IMR-90 (cell line): ENCODE results near the gene CCK. TPM values are rescaled to one million over a fixed set of nuclear protein-coding genes. Genes with fewer than 3 reads are reported as not detected.

Source experiments
- ATAC-seq: fragments of 200-7000 bp; cut with Tn5 transposase; 2 replicates; pipeline ENCODE4 v1.9.1; 2020; ENCODE audit warnings: low read depth, mild to moderate bottlenecking, moderate library complexity
- BruUV-seq: library from RNA; stranded (reverse); fragments of 400-500 nt; replicated peaks from 2 replicates; lab custom pipeline; 2021; lab: Mats Ljungman, UMichigan
- CTCF ChIA-PET: fragments of 300-600 bp; formaldehyde crosslinking; extraction: SDS; loops from one replicate; lab custom pipeline; 2021; ENCODE audit warnings: antibody characterized with exemption; lab: Yijun Ruan, JAX
- POLR2A ChIA-PET: fragments of 300-600 bp; sonication (Branson Sonifier 250); formaldehyde crosslinking; loops from one replicate; lab custom pipeline; 2022; ENCODE audit warnings: antibody characterized with exemption; ENCODE audit not compliant: unreplicated experiment; lab: Charles Lee
- DNase-seq: peaks from one replicate; pipeline ENCODE4 v3.0.0; 2013
- H2AFZ ChIP-seq: replicated peaks from 2 replicates; pipeline ENCODE3; 2013; ENCODE audit warnings: low read length, mild to moderate bottlenecking; ENCODE audit not compliant: poor library complexity
- H2AK5ac ChIP-seq: 2 replicates; pipeline ENCODE4 v1.6.1; 2013; ENCODE audit warnings: low read depth, low read length, inconsistent platforms
- H2AK9ac ChIP-seq: replicated peaks from 2 replicates; pipeline ENCODE3; 2013; ENCODE audit warnings: mild to moderate bottlenecking, low read depth, low read length, moderate library complexity; ENCODE audit not compliant: poor library complexity
- H2BK120ac ChIP-seq: 2 replicates; pipeline ENCODE4 v1.6.1; 2013; ENCODE audit warnings: low read depth, low read length, inconsistent platforms
- H2BK15ac ChIP-seq: 3 replicates; pipeline ENCODE4 v1.6.1; 2013; ENCODE audit warnings: low read depth, low read length, inconsistent platforms
- H2BK20ac ChIP-seq: 2 replicates; pipeline ENCODE4 v1.6.1; 2013; ENCODE audit warnings: low read depth, mild to moderate bottlenecking, inconsistent platforms, low read length, moderate library complexity
- H2BK5ac ChIP-seq: 2 replicates; pipeline ENCODE4 v1.6.1; 2013; ENCODE audit warnings: mild to moderate bottlenecking, low read depth, low read length, inconsistent platforms; ENCODE audit not compliant: poor library complexity, severe bottlenecking
- H3K14ac ChIP-seq: replicated peaks from 2 replicates; pipeline ENCODE4 v1.6.1; 2013; ENCODE audit warnings: low read depth, low read length, inconsistent platforms
- H3K18ac ChIP-seq: 2 replicates; pipeline ENCODE4 v1.6.1; 2013; ENCODE audit warnings: low read depth, low read length, control low read depth
- H3K23ac ChIP-seq: 2 replicates; pipeline ENCODE4 v1.6.1; 2013; ENCODE audit warnings: low read depth, low read length, inconsistent platforms
- H3K27ac ChIP-seq: 2 replicates; pipeline ENCODE4 v1.5.1; 2013; ENCODE audit warnings: mild to moderate bottlenecking, control low read depth, low read length; ENCODE audit not compliant: insufficient read depth
- H3K27me3 ChIP-seq: 2 replicates; pipeline ENCODE4 v1.6.1; 2013; ENCODE audit warnings: low read length; ENCODE audit not compliant: control insufficient read depth, insufficient read depth
- H3K36me3 ChIP-seq: 2 replicates; pipeline ENCODE4 v1.6.1; 2013; ENCODE audit warnings: low read length, mixed read lengths; ENCODE audit not compliant: control insufficient read depth, insufficient read depth
- H3K4ac ChIP-seq: 2 replicates; pipeline ENCODE4 v1.6.1; 2013; ENCODE audit warnings: low read depth, low read length, inconsistent platforms
- H3K4me1 ChIP-seq: 2 replicates; pipeline ENCODE4 v1.6.1; 2013; ENCODE audit warnings: low read length, mixed read lengths; ENCODE audit not compliant: control insufficient read depth, insufficient read depth
- H3K4me2 ChIP-seq: 2 replicates; pipeline ENCODE4 v1.6.1; 2013; ENCODE audit warnings: low read depth, mild to moderate bottlenecking, control low read depth, low read length, moderate library complexity
- H3K4me3 ChIP-seq: 2 replicates; pipeline ENCODE4 v1.5.1; 2013; ENCODE audit warnings: low read depth, mild to moderate bottlenecking, control low read depth, low read length, moderate library complexity; ENCODE audit not compliant: insufficient read depth
- H3K56ac ChIP-seq: 2 replicates; pipeline ENCODE4 v1.6.1; 2013; ENCODE audit warnings: low read length, inconsistent platforms; ENCODE audit not compliant: insufficient read depth; ENCODE audit errors: extremely low read depth
- H3K79me1 ChIP-seq, 2 experiments: 2 replicates each; pipeline ENCODE4 v1.6.1; 2013; ENCODE audit warnings: low read length in 2 of 2, inconsistent platforms in 1 of 2, low read depth in 1 of 2
- H3K9ac ChIP-seq: 2 replicates; pipeline ENCODE4 v1.6.1; 2013; ENCODE audit warnings: low read depth, low read length, control low read depth
- H3K9me1 ChIP-seq: 2 replicates; pipeline ENCODE4 v1.6.1; 2013; ENCODE audit warnings: low read length, inconsistent platforms; ENCODE audit not compliant: insufficient read depth
- H3K9me3 ChIP-seq: 2 replicates; pipeline ENCODE4 v1.6.1; 2013; ENCODE audit warnings: low read length; ENCODE audit not compliant: control insufficient read depth, insufficient read depth
- H4K20me1 ChIP-seq: 2 replicates; pipeline ENCODE4 v1.6.1; 2013; ENCODE audit warnings: low read length, inconsistent platforms; ENCODE audit not compliant: insufficient read depth
- H4K5ac ChIP-seq: 2 replicates; pipeline ENCODE4 v1.6.1; 2013; ENCODE audit warnings: mild to moderate bottlenecking, low read depth, low read length, control low read depth
- H4K8ac ChIP-seq, 2 experiments: 2 replicates each; pipeline ENCODE4 v1.6.1; 2013; ENCODE audit warnings: low read depth in 2 of 2, low read length in 2 of 2, control low read depth in 1 of 2, inconsistent platforms in 1 of 2
- H4K91ac ChIP-seq: 2 replicates; pipeline ENCODE4 v1.6.1; 2013; ENCODE audit warnings: low read depth, low read length, inconsistent platforms; ENCODE audit not compliant: insufficient read depth
- BHLHE40 ChIP-seq: fragments of 150-350 bp; IDR thresholded peaks from 2 replicates; pipeline ENCODE4 v1.6.1; 2016; ENCODE audit warnings: mild to moderate bottlenecking, low read depth, low read length
- CEBPB ChIP-seq: IDR thresholded peaks from 2 replicates; pipeline ENCODE4 v1.6.1; 2012; ENCODE audit warnings: low read depth, low read length, improper control_type of control experiment
- CHD1 ChIP-seq: IDR thresholded peaks from 2 replicates; pipeline ENCODE4 v1.6.1; 2012; ENCODE audit warnings: low read depth, low read length, improper control_type of control experiment
- FOS ChIP-seq: fragments of 150-350 bp; IDR thresholded peaks from 2 replicates; pipeline ENCODE4 v1.6.1; 2016; ENCODE audit warnings: low read depth, low read length
- MAFK ChIP-seq: IDR thresholded peaks from 2 replicates; pipeline ENCODE4 v1.6.1; 2012; ENCODE audit warnings: low read depth, low read length, improper control_type of control experiment
- MAZ ChIP-seq: IDR thresholded peaks from 2 replicates; pipeline ENCODE4 v1.6.1; 2012; ENCODE audit warnings: low read depth, mild to moderate bottlenecking, low read length, improper control_type of control experiment, moderate library complexity, borderline replicate concordance
- MXI1 ChIP-seq: IDR thresholded peaks from 2 replicates; pipeline ENCODE4 v1.6.1; 2012; ENCODE audit warnings: low read depth, mild to moderate bottlenecking, low read length, moderate library complexity, borderline replicate concordance
- NFE2L2 ChIP-seq: fragments of 150-350 bp; IDR thresholded peaks from 2 replicates; pipeline ENCODE4 v1.6.1; 2016; ENCODE audit warnings: low read depth, mild to moderate bottlenecking, low read length
- POLR2A ChIP-seq: IDR thresholded peaks from 2 replicates; pipeline ENCODE4 v1.6.1; 2012; ENCODE audit warnings: mild to moderate bottlenecking, low read depth, low read length
- RAD21 ChIP-seq: IDR thresholded peaks from 2 replicates; pipeline ENCODE4 v1.6.1; 2012; ENCODE audit warnings: low read length, improper control_type of control experiment
- RCOR1 ChIP-seq: IDR thresholded peaks from 2 replicates; pipeline ENCODE4 v1.6.1; 2012; ENCODE audit warnings: mild to moderate bottlenecking, low read length, improper control_type of control experiment; ENCODE audit not compliant: insufficient replicate concordance
- RFX5 ChIP-seq: IDR thresholded peaks from 2 replicates; pipeline ENCODE4 v1.8.0; 2012; ENCODE audit warnings: low read depth, mild to moderate bottlenecking, low read length, moderate library complexity
- SMC3 ChIP-seq: fragments of 150-350 bp; IDR thresholded peaks from 2 replicates; pipeline ENCODE4 v1.6.1; 2016; ENCODE audit warnings: low read depth, mild to moderate bottlenecking, antibody characterized with exemption, low read length, moderate library complexity
- WGBS, 2 experiments: methylation state at CpG; one replicate each; pipeline versions ENCODE4 v1.1.5 to v1.1.7; 2013; ENCODE audit warnings: missing lambda C conversion rate in 2 of 2; ENCODE audit not compliant: insufficient read length in 1 of 2; ENCODE audit errors: extremely low coverage in 2 of 2; 5-methylcytosine and 5-hydroxymethylcytosine counted together
- dilution Hi-C: fragments of 300-500 bp; cut with HindIII; formaldehyde crosslinking; loops from one replicate; pipeline ENCODE4 v1.14.3; 2018; ENCODE audit warnings: low sequenced_read_pairs; ENCODE audit not compliant: unreplicated experiment
- in situ Hi-C: fragments of 300-500 bp; cut with MboI; formaldehyde crosslinking; loops from 3 replicates; pipeline ENCODE4 v1.14.3; 2019; ENCODE audit warnings: low sequenced_read_pairs, inconsistent platforms, mixed read lengths
- intact Hi-C: fragments of 100-400 bp; cut with micrococcal nuclease; formaldehyde crosslinking; loops from 2 replicates; pipeline ENCODE4 v1.10.0; 2022
- polyA plus RNA-seq, 3 experiments: library from polyadenylated mRNA; depleted of rRNA; stranded (reverse); fragments of >200 nt; gene quantifications; 2 replicates each; pipeline ENCODE4 v1.2.3, GENCODE V29; 2012; ENCODE audit warnings: low replicate concordance in 1 of 3
- total RNA-seq: library from RNA; depleted of rRNA; stranded (reverse); fragments of >200 nt; gene quantifications from 2 replicates; pipeline ENCODE4 v1.2.3, GENCODE V29; 2012
- TF ChIP-seq, protein P1 (sequence below): conservative IDR thresholded peaks from 2 replicates; pipeline ENCODE4 v1.5.1; 2012; ENCODE audit warnings: mild to moderate bottlenecking, low read depth, low read length, improper control_type of control experiment
- TF ChIP-seq, protein P2 (sequence below): fragments of 150-350 bp; IDR thresholded peaks from 2 replicates; pipeline ENCODE4 v1.6.1; 2017; ENCODE audit warnings: mild to moderate bottlenecking, antibody characterized with exemption, low read length, low read depth
- TF ChIP-seq, protein P3 (sequence below): fragments of 150-350 bp; IDR thresholded peaks from 2 replicates; pipeline ENCODE4 v1.6.1; 2016; ENCODE audit warnings: low read depth, mild to moderate bottlenecking, low read length, moderate library complexity, borderline replicate concordance

CCK gene
- total and polyA plus RNA-seq, 2 of the 4 experiments (the other 2 are of a cell fraction), result 0.43 TPM; not detected in 1

DNA sequence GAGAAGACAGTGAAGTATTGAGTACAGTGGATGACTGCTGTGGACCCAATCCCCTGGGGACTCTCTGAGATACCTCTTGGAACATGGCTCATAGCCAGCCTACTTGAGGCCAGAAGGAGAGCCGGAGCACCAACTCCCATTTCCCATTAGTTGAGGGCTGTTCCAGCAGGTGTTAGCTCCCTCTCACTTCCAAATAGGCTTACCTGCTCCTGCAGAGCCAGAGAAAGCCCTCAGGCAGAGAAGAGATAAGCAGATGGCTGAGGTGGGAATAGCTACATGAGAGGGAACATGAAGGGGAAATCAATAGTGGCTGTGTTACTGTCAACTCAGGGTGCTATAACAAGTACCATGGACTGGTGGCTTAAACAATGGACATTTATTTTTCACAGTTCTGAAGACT is 4.6 kb upstream of the CCK start:
- no CpG with 5 or more reads among the region's 1 CpG for WGBS, 2 experiments
- peaks cover 1% of the 10 kb centered on the region; the same call in 1 of the 2 replicates for H3K9me3 ChIP-seq
- no peak overlapping the region for H3K14ac ChIP-seq
- dilution Hi-C loops, result no loop called here
- H3K4me1 ChIP-seq, result no peaks in the 10 kb centered on the region
- H2BK20ac ChIP-seq, result no peak overlapping the region
- no peak overlapping the region for H2AK9ac ChIP-seq
- no peak for TF ChIP-seq RFX5
- TF ChIP-seq MAFK, result no peak
- no peak for TF ChIP-seq POLR2A
- TF ChIP-seq MXI1, result no peak
- no peak for TF ChIP-seq SMC3
- TF ChIP-seq FOS, result no peak
- no peak for TF ChIP-seq CEBPB
- TF ChIP-seq MAZ, result no peak
- TF ChIP-seq RCOR1, result no peak
- TF ChIP-seq CHD1, result no peak
- TF ChIP-seq RAD21, result no peak
- TF ChIP-seq, protein P1, sequence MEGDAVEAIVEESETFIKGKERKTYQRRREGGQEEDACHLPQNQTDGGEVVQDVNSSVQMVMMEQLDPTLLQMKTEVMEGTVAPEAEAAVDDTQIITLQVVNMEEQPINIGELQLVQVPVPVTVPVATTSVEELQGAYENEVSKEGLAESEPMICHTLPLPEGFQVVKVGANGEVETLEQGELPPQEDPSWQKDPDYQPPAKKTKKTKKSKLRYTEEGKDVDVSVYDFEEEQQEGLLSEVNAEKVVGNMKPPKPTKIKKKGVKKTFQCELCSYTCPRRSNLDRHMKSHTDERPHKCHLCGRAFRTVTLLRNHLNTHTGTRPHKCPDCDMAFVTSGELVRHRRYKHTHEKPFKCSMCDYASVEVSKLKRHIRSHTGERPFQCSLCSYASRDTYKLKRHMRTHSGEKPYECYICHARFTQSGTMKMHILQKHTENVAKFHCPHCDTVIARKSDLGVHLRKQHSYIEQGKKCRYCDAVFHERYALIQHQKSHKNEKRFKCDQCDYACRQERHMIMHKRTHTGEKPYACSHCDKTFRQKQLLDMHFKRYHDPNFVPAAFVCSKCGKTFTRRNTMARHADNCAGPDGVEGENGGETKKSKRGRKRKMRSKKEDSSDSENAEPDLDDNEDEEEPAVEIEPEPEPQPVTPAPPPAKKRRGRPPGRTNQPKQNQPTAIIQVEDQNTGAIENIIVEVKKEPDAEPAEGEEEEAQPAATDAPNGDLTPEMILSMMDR, result no peak
- TF ChIP-seq, protein P2, sequence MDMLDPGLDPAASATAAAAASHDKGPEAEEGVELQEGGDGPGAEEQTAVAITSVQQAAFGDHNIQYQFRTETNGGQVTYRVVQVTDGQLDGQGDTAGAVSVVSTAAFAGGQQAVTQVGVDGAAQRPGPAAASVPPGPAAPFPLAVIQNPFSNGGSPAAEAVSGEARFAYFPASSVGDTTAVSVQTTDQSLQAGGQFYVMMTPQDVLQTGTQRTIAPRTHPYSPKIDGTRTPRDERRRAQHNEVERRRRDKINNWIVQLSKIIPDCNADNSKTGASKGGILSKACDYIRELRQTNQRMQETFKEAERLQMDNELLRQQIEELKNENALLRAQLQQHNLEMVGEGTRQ, result no peak
- no peak for TF ChIP-seq NFE2L2
- TF ChIP-seq, protein P3, sequence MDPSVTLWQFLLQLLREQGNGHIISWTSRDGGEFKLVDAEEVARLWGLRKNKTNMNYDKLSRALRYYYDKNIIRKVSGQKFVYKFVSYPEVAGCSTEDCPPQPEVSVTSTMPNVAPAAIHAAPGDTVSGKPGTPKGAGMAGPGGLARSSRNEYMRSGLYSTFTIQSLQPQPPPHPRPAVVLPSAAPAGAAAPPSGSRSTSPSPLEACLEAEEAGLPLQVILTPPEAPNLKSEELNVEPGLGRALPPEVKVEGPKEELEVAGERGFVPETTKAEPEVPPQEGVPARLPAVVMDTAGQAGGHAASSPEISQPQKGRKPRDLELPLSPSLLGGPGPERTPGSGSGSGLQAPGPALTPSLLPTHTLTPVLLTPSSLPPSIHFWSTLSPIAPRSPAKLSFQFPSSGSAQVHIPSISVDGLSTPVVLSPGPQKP, result no peak
- TF ChIP-seq BHLHE40, result no peak
- no peaks in the 10 kb centered on the region for H3K9me1 ChIP-seq
- H3K4me3 ChIP-seq, result no peak overlapping the region
- BruUV-seq, result no TSS peak
- no peak for DNase-seq
- peaks cover 24% of the 10 kb centered on the region for H3K27me3 ChIP-seq
- CTCF ChIA-PET, result no interaction called here
- H3K4me2 ChIP-seq, result no peak overlapping the region
- H4K91ac ChIP-seq, result no peak overlapping the region
- H2AFZ ChIP-seq, result no peak overlapping the region
- no peak overlapping the region for H2AK5ac ChIP-seq
- no peak overlapping the region for H2BK120ac ChIP-seq
- no peak overlapping the region for H3K9ac ChIP-seq
- H2BK15ac ChIP-seq, result no peak overlapping the region
- no peak overlapping the region for H3K18ac ChIP-seq
- no peak overlapping the region for H3K27ac ChIP-seq
- intact Hi-C loops, result no loop called here
- H3K23ac ChIP-seq, result no peak overlapping the region
- H3K36me3 ChIP-seq, result no peaks in the 10 kb centered on the region
- H4K20me1 ChIP-seq, result no peaks in the 10 kb centered on the region
- H3K56ac ChIP-seq, result no peak overlapping the region
- no peak overlapping the region for H3K4ac ChIP-seq
- no peak overlapping the region for H4K5ac ChIP-seq
- no peak overlapping the region for H4K8ac ChIP-seq
- H3K79me1 ChIP-seq, result no peaks in the 10 kb centered on the region
- no peak for ATAC-seq
- H2BK5ac ChIP-seq, result no peak overlapping the region
- POLR2A ChIA-PET, result no interaction called here
- in situ Hi-C loops, result no loop called here
